WERI-Rb-1 (cell line): ENCODE results near the gene COL8A1.

Experiments
- DNase-seq: peaks from one replicate; pipeline ENCODE4 v3.0.0-alpha.2; 2020
- H3K27ac ChIP-seq: fragments of 250-450 bp; sonication (Bioruptor Pico); 2 replicates; pipeline ENCODE4 v1.5.1; 2020; ENCODE audit warnings: mild to moderate bottlenecking, moderate library complexity
- H3K27me3 ChIP-seq: fragments of 250-450 bp; sonication (Bioruptor Pico); 2 replicates; pipeline ENCODE4 v1.5.1; 2021; ENCODE audit warnings: mild to moderate bottlenecking, low read depth, moderate library complexity; ENCODE audit not compliant: insufficient read depth, severe bottlenecking
- H3K36me3 ChIP-seq: fragments of 250-450 bp; sonication (Bioruptor Pico); 2 replicates; pipeline ENCODE4 v1.5.1; 2020; ENCODE audit warnings: mild to moderate bottlenecking, moderate library complexity
- H3K4me3 ChIP-seq: 2 replicates; pipeline ENCODE4 v1.5.1; 2011; ENCODE audit warnings: low read depth, mild to moderate bottlenecking, control low read depth, low read length
- H3K9me3 ChIP-seq: fragments of 250-450 bp; sonication (Bioruptor Pico); 2 replicates; pipeline ENCODE4 v1.5.1; 2021; ENCODE audit warnings: mild to moderate bottlenecking, moderate library complexity; ENCODE audit not compliant: severe bottlenecking
- TF ChIP-seq, protein P1 (sequence below): IDR thresholded peaks from 2 replicates; pipeline ENCODE4 v1.5.1; 2011; ENCODE audit warnings: low read depth, mild to moderate bottlenecking, control low read depth, inconsistent platforms, low read length

COL8A1 gene

DNA sequence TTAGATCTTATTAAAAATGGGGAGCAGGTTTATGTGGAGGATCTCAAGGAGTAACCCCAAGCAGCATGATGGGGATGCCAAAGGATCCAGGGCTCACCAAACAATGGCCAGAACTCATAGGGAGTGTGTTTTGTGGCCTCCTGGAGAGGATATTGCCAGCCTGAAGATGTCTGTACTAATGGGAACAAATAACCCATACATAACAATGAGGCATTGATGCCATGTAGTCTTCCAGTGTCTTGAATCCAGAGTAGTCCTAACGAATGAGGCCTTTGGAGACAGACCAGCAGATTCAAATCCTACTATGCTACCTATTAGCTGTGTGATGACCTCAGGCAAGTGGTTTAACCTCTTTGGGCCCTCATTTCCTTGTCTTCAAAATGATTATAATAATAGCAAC is 134.3 kb downstream of the COL8A1 start:
- H3K9me3 ChIP-seq = no peaks in the 10 kb centered on the region
- DNase-seq = no peak
- TF ChIP-seq, protein P1, sequence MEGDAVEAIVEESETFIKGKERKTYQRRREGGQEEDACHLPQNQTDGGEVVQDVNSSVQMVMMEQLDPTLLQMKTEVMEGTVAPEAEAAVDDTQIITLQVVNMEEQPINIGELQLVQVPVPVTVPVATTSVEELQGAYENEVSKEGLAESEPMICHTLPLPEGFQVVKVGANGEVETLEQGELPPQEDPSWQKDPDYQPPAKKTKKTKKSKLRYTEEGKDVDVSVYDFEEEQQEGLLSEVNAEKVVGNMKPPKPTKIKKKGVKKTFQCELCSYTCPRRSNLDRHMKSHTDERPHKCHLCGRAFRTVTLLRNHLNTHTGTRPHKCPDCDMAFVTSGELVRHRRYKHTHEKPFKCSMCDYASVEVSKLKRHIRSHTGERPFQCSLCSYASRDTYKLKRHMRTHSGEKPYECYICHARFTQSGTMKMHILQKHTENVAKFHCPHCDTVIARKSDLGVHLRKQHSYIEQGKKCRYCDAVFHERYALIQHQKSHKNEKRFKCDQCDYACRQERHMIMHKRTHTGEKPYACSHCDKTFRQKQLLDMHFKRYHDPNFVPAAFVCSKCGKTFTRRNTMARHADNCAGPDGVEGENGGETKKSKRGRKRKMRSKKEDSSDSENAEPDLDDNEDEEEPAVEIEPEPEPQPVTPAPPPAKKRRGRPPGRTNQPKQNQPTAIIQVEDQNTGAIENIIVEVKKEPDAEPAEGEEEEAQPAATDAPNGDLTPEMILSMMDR = no peak
- no peaks in the 10 kb centered on the region for H3K27me3 ChIP-seq
- no peak overlapping the region for H3K4me3 ChIP-seq
- H3K27ac ChIP-seq = no peak overlapping the region
- H3K36me3 ChIP-seq = no peaks in the 10 kb centered on the region

DNA sequence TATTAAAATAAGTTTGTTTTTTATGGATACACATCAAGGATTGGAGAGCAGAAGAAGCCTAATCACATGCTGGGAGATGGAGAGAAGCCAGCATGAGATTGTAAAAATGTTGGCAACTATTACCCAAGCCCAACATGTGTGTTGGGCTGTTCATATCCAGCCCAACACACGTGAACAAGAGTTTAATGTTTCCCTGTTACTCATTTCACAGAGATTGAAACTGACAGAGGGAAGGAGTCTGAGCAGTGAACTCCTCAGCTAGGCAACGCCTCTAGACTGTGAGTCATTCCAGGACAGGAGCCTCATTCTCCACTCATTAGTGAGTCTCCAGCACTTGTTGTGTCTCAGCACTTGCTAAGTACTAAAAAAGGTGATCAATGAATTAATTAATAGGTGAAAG is 136.1 kb downstream of the COL8A1 start:
- H3K27me3 ChIP-seq = no peaks in the 10 kb centered on the region
- H3K27ac ChIP-seq = no peak overlapping the region
- H3K36me3 ChIP-seq = no peaks in the 10 kb centered on the region
- H3K9me3 ChIP-seq = no peaks in the 10 kb centered on the region
- H3K4me3 ChIP-seq = no peak overlapping the region
- TF ChIP-seq, protein P1 = no peak
- DNase-seq = no peak

DNA sequence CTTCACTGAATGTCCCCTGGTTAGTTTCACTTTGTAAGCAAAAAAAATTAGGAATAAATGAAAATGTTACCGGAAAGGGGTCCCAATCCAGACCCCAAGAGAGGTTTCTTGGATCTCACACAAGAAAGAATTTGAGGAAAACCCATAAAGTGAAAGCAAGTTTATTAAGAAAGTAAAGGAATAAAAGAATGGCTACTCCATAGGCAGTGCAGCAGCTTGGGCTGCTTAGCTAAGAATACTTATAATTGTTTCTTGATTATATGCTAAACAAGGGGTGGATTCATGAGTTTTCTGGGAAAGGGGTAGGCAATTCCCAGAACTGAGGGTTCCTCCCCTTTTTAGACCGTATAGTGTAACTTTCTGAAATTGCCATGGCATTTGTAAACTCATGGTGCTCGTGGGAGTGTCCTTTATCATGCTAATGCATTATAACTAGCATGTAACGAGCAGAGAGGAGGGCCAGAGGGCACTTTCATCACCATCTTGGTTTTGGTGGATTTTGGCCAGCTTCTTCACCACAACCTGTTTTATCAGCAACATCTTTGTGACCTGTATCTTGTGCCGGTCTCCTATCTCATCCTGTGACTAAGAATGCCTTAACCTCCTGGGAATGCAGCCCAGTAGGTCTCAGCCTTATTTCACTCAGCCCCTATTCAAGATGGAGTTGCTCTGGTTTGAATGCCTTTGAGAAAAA is 138.3 kb downstream of the COL8A1 start:
- TF ChIP-seq, protein P1 = no peak
- Histone ChIP-seq H3K27me3 (no peaks in the 10 kb centered on the region), H3K4me3 (no peak overlapping the region), H3K27ac (no peak overlapping the region), H3K9me3 (no peaks in the 10 kb centered on the region), H3K36me3 (no peaks in the 10 kb centered on the region)
- DNase-seq = no peak

DNA sequence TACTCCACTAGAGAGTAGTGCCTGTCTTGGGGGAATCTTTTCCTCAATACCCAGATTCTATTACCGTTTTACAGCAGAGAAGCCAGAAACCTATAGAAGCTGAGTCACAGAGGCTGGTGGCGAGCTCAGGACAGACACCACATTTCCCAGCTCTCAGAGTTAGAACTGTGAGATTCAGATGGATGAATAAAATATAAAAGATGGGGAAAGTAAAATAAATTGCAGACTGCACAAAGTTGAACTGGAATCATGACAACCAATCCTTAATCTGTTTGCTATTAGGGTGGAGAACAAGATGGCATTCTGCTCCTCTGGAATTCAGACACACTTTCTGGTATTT is 138.8 kb downstream of the COL8A1 start:
- Histone ChIP-seq H3K4me3 (no peak overlapping the region), H3K27me3 (no peaks in the 10 kb centered on the region), H3K9me3 (no peaks in the 10 kb centered on the region), H3K27ac (no peak overlapping the region), H3K36me3 (no peaks in the 10 kb centered on the region)
- DNase-seq = no peak
- TF ChIP-seq, protein P1 = no peak

DNA sequence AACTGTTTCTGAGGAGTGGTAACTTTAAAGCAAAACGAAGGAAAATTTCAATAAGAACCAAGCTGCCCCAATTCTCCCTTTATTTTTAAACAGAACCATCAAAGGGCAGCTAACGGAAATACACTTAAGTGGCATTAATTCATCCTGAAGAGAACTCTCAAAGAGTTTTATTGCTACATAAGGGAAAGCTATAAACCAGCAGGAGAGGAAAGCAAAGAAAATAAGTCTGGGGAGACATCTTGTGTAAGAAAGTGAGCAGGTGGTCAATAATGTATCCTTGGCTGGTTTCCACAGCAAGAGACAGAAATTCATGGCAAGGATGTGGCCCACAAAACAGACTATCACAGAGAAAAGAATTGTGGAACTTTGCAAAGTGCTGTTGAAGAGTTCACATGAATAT is 139.3 kb downstream of the COL8A1 start:
- Histone ChIP-seq H3K4me3 (no peak overlapping the region), H3K27ac (no peak overlapping the region), H3K27me3 (no peaks in the 10 kb centered on the region), H3K36me3 (no peaks in the 10 kb centered on the region), H3K9me3 (no peaks in the 10 kb centered on the region)
- DNase-seq = no peak
- TF ChIP-seq, protein P1 = no peak

DNA sequence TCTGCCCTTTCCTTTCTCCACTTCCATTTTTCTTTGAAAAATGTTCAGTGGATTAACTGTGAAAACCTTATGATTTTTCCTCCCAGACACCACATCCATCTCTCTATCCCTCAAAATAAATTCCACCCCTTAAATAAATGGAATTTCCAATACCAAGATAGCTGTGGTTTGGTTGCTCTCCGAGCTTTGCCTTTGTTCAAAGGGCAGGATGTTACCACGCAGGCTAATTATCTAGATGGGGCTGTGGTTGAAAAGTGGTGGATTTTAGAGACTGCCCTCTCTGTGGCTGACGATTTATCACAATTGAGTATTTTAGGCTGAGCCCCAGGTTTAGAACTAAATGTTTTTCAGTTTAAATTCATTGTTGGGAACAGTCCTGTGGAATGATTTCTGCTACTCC is 142.4 kb downstream of the COL8A1 start:
- no peak for DNase-seq
- no peak overlapping the region for H3K27ac ChIP-seq
- H3K27me3 ChIP-seq = no peaks in the 10 kb centered on the region
- no peaks in the 10 kb centered on the region for H3K9me3 ChIP-seq
- TF ChIP-seq, protein P1 = no peak
- H3K4me3 ChIP-seq = no peak overlapping the region
- H3K36me3 ChIP-seq = no peaks in the 10 kb centered on the region
